Inflammatory macrophage (primary cell): ENCODE data around the gene S100A5.

Experiments
- DNase-seq, 2 donors: peaks; one replicate each; pipeline ENCODE4 v3.0.0-alpha.2; 2020 to 2022

Gene S100A5

GRCh38 chr1:153506386-153506785 lies 34.3 kb downstream of the S100A5 start:
- no peak for DNase-seq

- no peak for DNase-seq
Observed at GRCh38 chr1:153505576-153505975, 35.2 kb downstream of the S100A5 start.

- DNase-seq = no peak
Observed at GRCh38 chr1:153503766-153504165, 37.0 kb downstream of the S100A5 start.

- DNase-seq = no peak
Observed at GRCh38 chr1:153498746-153499145, 42.0 kb downstream of the S100A5 start.

- DNase-seq = no peak
Observed at GRCh38 chr1:153495536-153495935, 45.2 kb downstream of the S100A5 start.

- DNase-seq = peak; percentile 48 to 57
Observed at GRCh38 chr1:153494976-153495535, 45.7 kb downstream of the S100A5 start.

- DNase-seq = no peak
Observed at GRCh38 chr1:153493343-153493960, 47.3 kb downstream of the S100A5 start.

GRCh38 chr1:153490272-153491051 lies 50.3 kb downstream of the S100A5 start:
- peak; percentile 56 to 74 for DNase-seq

GRCh38 chr1:153488731-153489130 lies 52.0 kb downstream of the S100A5 start:
- DNase-seq = no peak

- no peak for DNase-seq
Observed at GRCh38 chr1:153487707-153488106, 53.0 kb downstream of the S100A5 start.
